CD4-positive, alpha-beta T cell treated with Interferon alpha-2 for 1 hour (primary cell): ENCODE data around the gene TBC1D16.

Source experiments
- DNase-seq, 2 donors: peaks; one replicate each; pipeline ENCODE4 v3.0.0-alpha.2; 2020 to 2022

The TBC1D16 gene

DNA sequence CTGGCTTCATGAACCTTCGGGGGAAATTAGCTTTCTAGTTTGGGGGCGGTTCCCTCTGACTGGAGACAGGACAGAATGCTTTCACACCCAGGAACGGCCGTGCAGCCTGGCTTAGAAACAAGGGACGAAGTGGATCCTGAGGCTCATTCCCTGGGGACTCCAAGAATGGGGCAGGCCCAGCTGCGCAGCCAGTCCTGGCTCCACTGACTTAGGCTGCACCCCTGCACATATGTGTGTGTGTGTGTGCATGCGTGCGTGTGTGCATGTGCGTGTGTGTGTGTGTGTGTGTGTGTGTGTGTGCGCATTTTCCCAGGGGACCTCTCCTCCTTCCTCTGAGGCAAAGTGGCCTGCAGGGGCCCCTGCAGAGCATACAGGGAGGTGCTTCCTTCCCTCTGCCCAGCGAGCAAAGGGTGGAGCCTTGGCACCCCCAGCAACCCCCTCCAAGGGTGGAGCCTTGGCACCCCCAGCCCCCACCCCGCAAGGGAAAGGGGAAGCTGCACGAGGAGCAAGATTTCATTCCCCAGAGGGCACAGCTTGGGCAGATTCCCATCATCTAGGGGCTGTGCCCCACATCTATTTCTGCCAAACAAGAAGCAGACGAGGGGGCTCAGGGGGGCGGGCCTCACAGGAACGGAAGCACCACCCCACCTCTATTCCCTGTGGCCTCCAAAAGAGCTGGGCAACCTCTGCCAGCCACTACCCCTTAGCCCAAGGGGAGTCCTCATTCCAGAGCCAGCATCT, 98.9 kb downstream of the TBC1D16 start:
- DNase-seq: no peak

GRCh38 chr17:79936050-79936449, 99.6 kb downstream of the TBC1D16 start:
- no peak for DNase-seq

DNA sequence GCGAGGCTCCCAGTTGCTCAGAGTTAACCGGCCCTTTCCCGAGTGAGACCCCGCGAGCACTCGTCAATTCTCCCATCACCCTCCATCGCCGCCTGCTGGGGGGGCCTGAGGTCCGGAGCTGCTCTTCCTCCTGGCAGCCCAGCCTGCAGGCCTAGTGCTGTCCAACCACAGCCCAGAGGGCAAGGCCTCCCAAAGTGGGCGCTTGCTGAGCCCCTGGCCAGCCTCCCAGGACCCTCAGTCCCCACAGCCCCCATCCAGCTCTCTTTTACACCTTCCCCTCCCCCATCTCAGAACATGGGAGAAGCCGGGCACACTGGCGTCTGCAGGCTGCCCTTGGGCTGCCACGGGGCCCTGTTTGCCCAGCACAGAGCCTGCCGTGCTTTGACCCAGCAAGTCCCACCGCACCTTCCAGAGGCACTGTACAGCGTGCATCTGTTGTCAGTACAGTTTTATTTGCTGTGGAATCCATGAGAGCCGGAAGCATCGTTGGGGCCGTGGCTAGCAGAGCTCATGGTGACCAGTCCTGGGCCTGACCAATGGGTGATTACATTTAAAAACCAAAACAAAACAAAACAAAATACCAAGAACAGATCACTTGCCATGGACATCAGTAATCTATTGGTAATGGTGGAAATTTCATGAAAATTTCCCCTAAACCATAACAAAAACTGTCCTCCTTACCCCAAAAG, 100.3 kb downstream of the TBC1D16 start:
- DNase-seq: no peak

DNA sequence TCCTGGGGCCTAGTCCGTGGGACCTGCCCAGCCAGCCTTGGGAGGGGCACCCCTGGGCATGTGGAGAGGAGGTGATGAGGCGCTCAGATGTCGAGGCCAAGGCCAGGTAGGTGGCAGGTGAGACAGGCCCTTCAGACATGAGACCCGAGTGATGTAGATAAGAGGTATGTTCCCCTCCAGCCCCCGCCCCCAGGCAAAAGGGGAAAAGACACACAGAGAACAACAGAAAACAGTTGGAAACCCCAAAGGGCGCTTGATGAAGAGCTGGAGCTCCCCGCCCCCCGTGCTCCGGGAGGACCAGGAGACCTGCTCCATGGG, 101.1 kb downstream of the TBC1D16 start:
- DNase-seq: no peak

- peak in 1 of 2 donors; percentile 43 for DNase-seq
These were observed 101.6 kb downstream of the TBC1D16 start for GRCh38 chr17:79933863-79934652.

DNA sequence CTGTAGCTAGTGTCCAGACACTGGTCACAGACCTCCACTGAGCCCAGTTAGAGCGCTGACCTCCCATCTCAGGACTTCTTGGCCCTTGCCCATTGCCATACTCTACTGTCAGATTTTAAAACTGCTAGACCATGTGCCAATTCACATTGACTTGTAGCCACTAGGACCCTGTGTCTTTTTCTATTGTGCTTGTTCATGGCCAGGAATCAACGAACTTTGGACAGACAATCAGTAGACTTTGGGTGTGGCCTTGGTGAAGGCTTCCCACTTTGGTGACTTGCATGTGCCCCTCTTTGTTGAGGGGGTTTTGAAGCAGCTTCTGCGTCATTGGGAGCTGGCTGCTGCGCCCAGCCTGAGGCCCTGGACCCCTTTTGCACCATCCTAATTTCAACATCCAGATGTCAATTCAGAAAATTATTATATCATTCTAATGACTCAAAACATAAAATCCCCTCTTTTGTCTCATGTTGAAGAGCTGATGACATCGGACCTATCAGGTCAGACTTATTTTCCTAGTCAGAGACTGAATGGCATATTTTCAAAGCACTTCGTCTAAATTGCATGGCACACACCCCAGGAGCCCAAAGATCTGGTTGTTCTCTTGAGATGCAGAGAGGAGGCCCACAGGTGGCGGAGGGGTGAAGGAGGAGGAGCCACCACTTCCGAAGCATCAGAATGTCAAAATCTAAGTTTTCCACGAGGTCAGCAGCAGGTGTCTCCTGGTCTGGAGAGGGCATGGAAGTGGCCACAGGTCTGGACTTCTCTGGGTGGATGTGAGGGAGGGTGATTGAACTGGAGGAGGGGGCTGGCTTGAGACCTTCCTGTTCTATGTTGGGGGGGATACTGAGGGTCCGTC, 103.0 kb downstream of the TBC1D16 start:
- no peak for DNase-seq

DNA sequence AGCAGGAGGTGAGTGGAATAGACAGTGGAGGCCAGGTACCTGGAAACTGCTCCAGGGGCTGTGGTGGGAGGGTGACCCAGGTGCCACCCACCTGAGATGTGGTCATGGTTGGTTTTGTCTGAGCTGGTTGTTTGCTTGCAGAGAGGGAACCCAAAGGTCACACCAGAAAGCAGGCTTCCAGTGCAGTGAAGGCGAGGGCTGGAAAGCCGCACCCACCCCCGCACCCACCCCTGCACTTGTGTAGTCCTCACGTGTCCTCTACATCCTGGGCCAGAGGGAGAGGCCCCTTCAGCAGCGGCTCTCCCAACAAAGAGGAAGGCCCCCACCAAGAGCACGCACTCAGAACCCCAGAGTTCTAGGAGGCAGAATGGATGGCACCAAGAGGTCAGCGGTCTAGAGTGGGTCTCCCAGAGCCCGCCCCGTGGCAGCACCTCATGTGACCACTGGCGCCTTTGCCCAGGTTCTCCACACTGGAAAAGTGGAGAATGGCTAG, 103.8 kb downstream of the TBC1D16 start:
- DNase-seq: no peak

DNA sequence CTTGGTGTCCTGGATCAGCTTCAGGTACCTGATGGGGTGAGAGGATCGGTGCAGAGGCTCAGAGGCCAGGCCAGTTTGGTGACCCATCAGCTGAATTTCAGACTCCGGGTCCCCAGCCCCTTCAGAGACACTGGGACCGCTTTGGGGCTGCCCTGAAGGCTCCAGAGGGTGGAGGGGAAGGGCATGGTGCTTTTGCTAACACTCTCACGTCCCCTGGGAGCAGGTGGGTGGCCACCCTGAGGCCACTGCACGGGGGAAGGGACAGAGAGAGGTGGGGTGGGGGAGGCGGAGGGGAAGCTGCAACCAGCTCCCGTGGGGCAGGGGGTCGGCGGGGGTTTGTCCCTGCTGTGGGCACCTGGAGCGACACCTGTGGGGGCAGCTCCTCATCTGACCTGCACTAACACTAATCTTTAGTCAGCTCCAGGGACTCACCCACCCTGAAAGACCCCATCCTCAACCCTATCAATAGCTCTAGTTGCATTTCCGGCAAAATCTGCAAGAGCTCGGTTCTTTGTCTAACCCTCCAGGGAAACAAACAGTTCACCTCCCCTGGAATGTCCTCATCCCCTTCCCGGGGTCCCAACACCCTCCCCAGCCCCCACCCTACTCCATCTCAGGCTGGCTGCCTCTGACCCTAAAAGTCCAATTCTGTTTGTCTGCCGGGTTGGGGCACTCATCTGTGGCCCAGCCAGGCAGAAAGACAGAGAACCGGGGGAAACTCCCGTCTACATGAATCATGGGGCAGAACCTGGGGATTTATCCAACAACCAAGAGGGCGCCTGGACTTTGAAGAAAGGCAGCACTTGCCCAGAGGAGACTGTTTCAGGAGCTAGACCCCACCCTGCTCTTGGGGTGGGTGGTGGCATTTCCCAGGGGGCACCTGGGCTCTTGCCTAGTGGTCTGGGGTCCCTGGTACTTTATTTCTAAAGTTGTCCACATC, 104.5 kb downstream of the TBC1D16 start:
- no peak for DNase-seq

DNA sequence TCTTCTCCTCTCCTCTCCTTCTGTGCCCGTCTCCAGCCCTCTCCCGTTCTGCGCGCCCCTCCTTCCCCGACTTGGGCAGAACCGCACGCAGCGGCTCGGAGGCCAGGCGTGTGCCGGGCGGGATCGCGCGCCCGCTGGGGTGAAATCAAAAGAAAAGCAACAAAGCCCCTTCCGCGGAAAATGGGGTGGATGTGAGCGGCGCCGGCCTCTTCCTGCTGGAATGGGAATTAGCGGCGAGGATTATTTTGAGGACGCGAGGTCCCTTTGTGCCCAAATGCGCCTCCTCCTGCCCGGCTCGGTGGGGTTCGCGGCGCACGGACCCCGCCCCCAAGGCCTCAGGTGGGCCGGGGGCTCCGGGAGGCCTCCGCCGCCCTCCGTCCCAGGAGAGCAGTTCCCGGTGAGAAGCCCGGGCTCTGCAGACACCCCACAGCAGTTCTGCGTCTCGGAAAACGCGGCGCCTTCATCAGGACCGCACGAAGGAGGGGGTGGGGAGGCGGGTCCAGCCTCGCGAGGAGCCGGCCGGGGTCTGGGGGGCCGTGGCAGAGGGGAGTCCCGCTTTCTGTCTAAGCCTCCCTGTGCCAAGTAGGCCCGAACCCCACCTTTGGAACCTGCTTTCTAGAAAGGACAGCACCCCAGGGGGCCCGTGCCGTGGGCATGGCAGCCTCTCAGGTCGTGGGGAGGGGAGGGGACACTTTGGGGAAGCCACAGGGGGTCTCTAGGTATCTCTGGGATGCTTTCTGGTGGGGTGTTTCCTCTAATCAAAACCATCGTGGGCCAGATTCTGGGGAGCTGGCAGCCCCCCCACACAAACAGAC, 105.4 kb downstream of the TBC1D16 start:
- no peak for DNase-seq

GRCh38 chr17:79929257-79930061, 106.2 kb downstream of the TBC1D16 start:
- no peak for DNase-seq

- no peak for DNase-seq
These were observed 107.0 kb downstream of the TBC1D16 start for GRCh38 chr17:79928502-79929256.

DNA sequence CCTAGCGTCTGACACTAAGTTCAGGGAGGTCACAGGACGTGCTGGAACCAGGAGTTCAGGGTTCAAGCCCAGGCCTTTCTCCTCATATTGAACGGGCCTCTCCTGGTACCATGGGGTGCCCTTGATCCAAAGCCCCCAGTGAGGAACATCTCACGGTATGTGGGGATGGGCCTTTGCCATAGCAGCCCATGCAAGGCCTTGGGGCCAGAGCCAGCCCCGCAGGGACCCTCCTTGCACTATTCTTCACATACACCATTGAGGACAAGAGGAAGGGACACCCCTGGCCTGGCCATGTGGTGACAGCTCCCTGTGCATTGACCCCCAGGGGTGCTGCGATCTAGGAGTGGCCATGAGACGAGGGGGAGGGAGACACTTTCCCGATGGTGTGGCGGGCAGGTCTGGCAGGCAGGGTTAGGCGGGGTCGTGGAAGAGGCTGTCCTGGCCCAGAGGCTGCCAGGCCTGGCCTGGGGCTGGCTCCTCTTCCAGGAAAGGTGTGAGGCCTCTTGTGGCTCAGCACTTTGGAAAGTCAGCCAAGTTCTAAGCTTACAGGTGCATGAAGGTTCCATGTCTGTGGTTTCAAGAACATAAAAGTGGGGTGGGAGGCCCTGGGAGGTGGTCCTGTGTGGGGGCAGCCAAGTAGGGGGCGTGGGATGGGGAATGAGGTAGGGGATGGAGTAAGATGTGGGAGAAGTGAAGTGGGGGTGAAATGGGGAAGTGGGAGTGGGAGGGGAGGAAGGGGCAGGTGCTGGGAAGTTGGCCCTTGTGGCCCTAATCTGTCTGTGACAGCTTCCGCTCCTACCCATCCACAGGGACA, 107.8 kb downstream of the TBC1D16 start:
- no peak for DNase-seq

- no peak for DNase-seq
These were observed 108.5 kb downstream of the TBC1D16 start for GRCh38 chr17:79927136-79927661.

GRCh38 chr17:79926605-79927135, 109.0 kb downstream of the TBC1D16 start:
- DNase-seq: no peak

GRCh38 chr17:79926142-79926604, 109.5 kb downstream of the TBC1D16 start:
- no peak for DNase-seq

DNA sequence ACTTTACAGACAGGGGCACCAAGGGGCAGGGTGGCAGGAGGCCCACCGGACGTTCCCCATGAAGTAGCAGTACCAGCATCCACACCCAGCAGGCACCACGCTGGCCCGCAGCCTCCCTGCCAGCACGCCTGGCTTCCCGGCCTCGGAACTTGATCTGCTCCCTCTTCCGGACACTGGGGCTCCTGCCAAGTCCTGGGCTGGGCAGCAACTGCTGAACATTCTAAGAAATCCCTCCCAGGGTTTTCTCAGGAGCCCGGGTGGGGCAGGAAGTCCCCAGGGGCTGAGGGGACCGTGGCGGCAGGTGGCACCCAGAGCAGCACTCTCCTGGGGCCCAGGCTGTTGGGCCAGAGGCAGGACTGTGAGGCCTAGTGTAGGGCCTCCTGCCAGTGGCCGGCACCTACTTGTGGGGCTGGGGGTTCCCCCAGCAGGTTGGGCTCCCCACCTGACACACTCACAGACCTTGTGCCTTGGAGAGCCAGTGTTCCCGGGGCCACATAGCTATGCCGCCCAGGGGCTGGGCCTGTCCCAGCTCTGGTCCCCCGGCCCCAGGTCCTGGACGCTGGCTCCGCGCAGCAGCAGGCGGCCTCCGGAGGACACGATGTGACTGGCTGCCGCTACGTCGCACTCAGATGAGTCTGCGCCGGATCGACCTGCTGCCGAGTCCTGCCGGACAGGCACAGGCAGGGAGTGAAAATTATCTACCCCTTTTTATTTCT, 110.3 kb downstream of the TBC1D16 start:
- no peak for DNase-seq

- no peak for DNase-seq
These were observed 111.1 kb downstream of the TBC1D16 start for GRCh38 chr17:79924639-79924976.
